Liver (tissue), 9 donors: Measurements from ENCODE around the gene MNS1. TPM values are rescaled to one million over a fixed set of nuclear protein-coding genes. Genes with fewer than 3 reads are reported as not detected.

ENCODE experiments used
- DNase-seq: peaks from one replicate; pipeline ENCODE4 v3.0.0-alpha.2; 2017; ENCODE audit warnings: low spot score
- H3K27ac ChIP-seq, 2 donors: one replicate each; pipeline ENCODE4 v1.7.0; 2013; ENCODE audit warnings: inconsistent platforms in 2 of 2, low read length in 2 of 2, control low read depth in 1 of 2, low read depth in 1 of 2, mild to moderate bottlenecking in 1 of 2
- H3K27me3 ChIP-seq, 4 donors: one replicate each; pipeline versions ENCODE4 v1.6.1 to v1.7.0; 2013; ENCODE audit warnings: low read length in 3 of 4, inconsistent platforms in 1 of 4, mild to moderate bottlenecking in 1 of 4, moderate library complexity in 1 of 4; ENCODE audit not compliant: control insufficient read depth in 4 of 4, insufficient read depth in 4 of 4
- H3K36me3 ChIP-seq, 4 donors: one replicate each; pipeline versions ENCODE4 v1.6.1 to v1.7.0; 2013; ENCODE audit warnings: low read length in 3 of 4, mild to moderate bottlenecking in 3 of 4, low read depth in 1 of 4, moderate library complexity in 1 of 4; ENCODE audit not compliant: control insufficient read depth in 4 of 4, insufficient read depth in 3 of 4
- H3K4me1 ChIP-seq, 4 donors: one replicate each; pipeline versions ENCODE4 v1.6.1 to v1.7.0; 2013; ENCODE audit warnings: low read length in 3 of 4, mild to moderate bottlenecking in 3 of 4, moderate library complexity in 1 of 4; ENCODE audit not compliant: control insufficient read depth in 4 of 4, insufficient read depth in 4 of 4
- H3K4me3 ChIP-seq, 3 donors: one replicate each; pipeline versions ENCODE4 v1.6.1 to v1.7.0; 2013; ENCODE audit warnings: low read length in 3 of 3, control low read depth in 1 of 3, low read depth in 1 of 3, mild to moderate bottlenecking in 1 of 3
- H3K9ac ChIP-seq, 2 donors: one replicate each; pipeline ENCODE4 v1.7.0; 2013; ENCODE audit warnings: low read length in 2 of 2, mild to moderate bottlenecking in 2 of 2, moderate library complexity in 2 of 2, control low read depth in 1 of 2, low read depth in 1 of 2
- H3K9me3 ChIP-seq, 4 donors: one replicate each; pipeline versions ENCODE4 v1.6.1 to v1.7.0; 2013; ENCODE audit warnings: low read length in 3 of 4; ENCODE audit not compliant: control insufficient read depth in 4 of 4
- CTCF ChIP-seq: fragments of 150-350 bp; IDR thresholded peaks from 2 replicates; pipeline ENCODE4 v1.5.1; 2017; ENCODE audit warnings: improper control_type of control experiment, low read depth, low read length; ENCODE audit not compliant: missing input control
- EGR1 ChIP-seq, 2 donors: IDR thresholded peaks; 2 replicates each; pipeline ENCODE4 v1.6.1; 2016 to 2018; ENCODE audit warnings: antibody characterized with exemption in 2 of 2, low read depth in 2 of 2
- FOXA1 ChIP-seq: IDR thresholded peaks from 2 replicates; pipeline ENCODE4 v1.6.1; 2016; ENCODE audit warnings: antibody characterized with exemption
- FOXA2 ChIP-seq: IDR thresholded peaks from 2 replicates; pipeline ENCODE4 v1.6.1; 2016; ENCODE audit warnings: antibody characterized with exemption
- GABPA ChIP-seq, 2 donors: IDR thresholded peaks in 1 of 2; conservative IDR thresholded peaks in 1 of 2; 2 replicates each; pipeline ENCODE4 v1.6.1; 2016; ENCODE audit warnings: antibody characterized with exemption in 2 of 2, mild to moderate bottlenecking in 1 of 2, moderate library complexity in 1 of 2
- HNF4A ChIP-seq, 2 donors: conservative IDR thresholded peaks; 2 replicates each; pipeline ENCODE4 v1.6.1; 2016; ENCODE audit warnings: antibody characterized with exemption in 2 of 2, mild to moderate bottlenecking in 2 of 2
- HNF4G ChIP-seq: IDR thresholded peaks from 2 replicates; pipeline ENCODE4 v1.6.1; 2016; ENCODE audit warnings: antibody characterized with exemption
- JUND ChIP-seq, 2 donors: IDR thresholded peaks; 2 replicates each; pipeline ENCODE4 v1.6.1; 2016; ENCODE audit warnings: antibody characterized with exemption in 2 of 2
- MAX ChIP-seq: IDR thresholded peaks from 2 replicates; pipeline ENCODE4 v1.6.1; 2016; ENCODE audit warnings: antibody characterized with exemption
- NR2F2 ChIP-seq: IDR thresholded peaks from 2 replicates; pipeline ENCODE4 v1.6.1; 2016; ENCODE audit warnings: antibody characterized with exemption
- RAD21 ChIP-seq, 2 donors: IDR thresholded peaks; 2 replicates each; pipeline ENCODE4 v1.6.1; 2016; ENCODE audit warnings: antibody characterized with exemption in 2 of 2, mild to moderate bottlenecking in 2 of 2
- REST ChIP-seq: IDR thresholded peaks from 2 replicates; pipeline ENCODE4 v1.6.1; 2016; ENCODE audit warnings: antibody characterized with exemption, mild to moderate bottlenecking
- RXRA ChIP-seq, 2 donors: IDR thresholded peaks; 2 replicates each; pipeline ENCODE4 v1.6.1; 2017 to 2018; ENCODE audit warnings: antibody characterized with exemption in 2 of 2, mild to moderate bottlenecking in 1 of 2
- SP1 ChIP-seq: IDR thresholded peaks from 2 replicates; pipeline ENCODE4 v1.6.1; 2018; ENCODE audit warnings: antibody characterized with exemption, mild to moderate bottlenecking
- TAF1 ChIP-seq: conservative IDR thresholded peaks from 2 replicates; pipeline ENCODE4 v1.6.1; 2016; ENCODE audit warnings: antibody characterized with exemption, mild to moderate bottlenecking
- YY1 ChIP-seq: IDR thresholded peaks from 2 replicates; pipeline ENCODE4 v1.6.1; 2016; ENCODE audit warnings: antibody characterized with exemption, mild to moderate bottlenecking
- WGBS: extraction: QIAGEN DNeasy Blood & Tissue Kit; methylation state at CpG from one replicate; pipeline ENCODE4 v1.1.7; 2013; 5-methylcytosine and 5-hydroxymethylcytosine counted together
- polyA plus RNA-seq, 2 donors: library from polyadenylated mRNA; stranded (reverse) in 1 of 2; unstranded in 1 of 2; fragments of 200-250 nt in 1 of 2; fragments of >200 nt in 1 of 2; fragmentation: Nextera tagmentation in 1 of 2; extraction: Ambion mirVana in 1 of 2; gene quantifications; one replicate each; pipeline versions ENCODE4 v1.2.1 to v1.2.3, GENCODE V29; 2013 to 2015
- total RNA-seq, 2 donors: library from RNA; depleted of rRNA; stranded (reverse); fragments of >200 nt; gene quantifications; one replicate each; pipeline ENCODE4 v1.2.3, GENCODE V29; 2014
- donor health status: healthy.
- donor health status: healthy.
- donor health status: healthy.
- donor health status: healthy.
- donor health status: healthy.

Gene MNS1
- total and polyA plus RNA-seq, 4 donors = 0.08 to 1.3 (median 0.41) TPM

- no peak overlapping the region for H3K4me3 ChIP-seq
- 92% methylated on average over 3 of the region's 3 CpGs for WGBS
- no peak for DNase-seq
- no peak overlapping the region for H3K27ac ChIP-seq
- peaks cover 0 to 3% (median 1%) of the 10 kb centered on the region in 4 donors for H3K4me1 ChIP-seq
- no peak overlapping the region for H3K9ac ChIP-seq
- TF ChIP-seq RXRA (IDR thresholded peaks at IDR 0.05) = no peak
- no peak for TF ChIP-seq YY1
- no peak for TF ChIP-seq FOXA2
- no peak for TF ChIP-seq NR2F2
- TF ChIP-seq GABPA (IDR thresholded peaks at IDR 0.05 in 1 of 2, conservative IDR thresholded peaks at IDR 0.05 in 1 of 2) = no peak
- no peak for TF ChIP-seq REST
- no peak for TF ChIP-seq HNF4A (conservative IDR thresholded peaks at IDR 0.05)
- no peak for TF ChIP-seq CTCF
- TF ChIP-seq SP1 = no peak
- TF ChIP-seq FOXA1 = no peak
- TF ChIP-seq TAF1 = no peak
- TF ChIP-seq MAX = no peak
- H3K27me3 ChIP-seq = no peaks in the 10 kb centered on the region
- H3K9me3 ChIP-seq = no peaks in the 10 kb centered on the region
- no peaks in the 10 kb centered on the region for H3K36me3 ChIP-seq
Observed at GRCh38 chr15:56492236-56492635, 27.3 kb upstream of the MNS1 start.

- H3K4me3 ChIP-seq = no peak overlapping the region
- TF ChIP-seq YY1 (no peak), CTCF (peak; percentile 75), HNF4A (conservative IDR thresholded peaks at IDR 0.05) (no peak), EGR1 (IDR thresholded peaks at IDR 0.05; ENCODE audit: low read depth in 2 of 2) (no peak), MAX (no peak), HNF4G (no peak), FOXA1 (no peak), RAD21 (IDR thresholded peaks at IDR 0.05) (peak; percentile 86 to 90), REST (no peak), FOXA2 (no peak), JUND (IDR thresholded peaks at IDR 0.05) (no peak)
- no peaks in the 10 kb centered on the region for H3K36me3 ChIP-seq
- H3K27ac ChIP-seq = no peak overlapping the region
- H3K9ac ChIP-seq = no peak overlapping the region
- peak; percentile 58 for DNase-seq
- no peaks in the 10 kb centered on the region for H3K27me3 ChIP-seq
- WGBS = 39% methylated on average over 5 of the region's 5 CpGs
- H3K4me1 ChIP-seq = no peaks in the 10 kb centered on the region
- H3K9me3 ChIP-seq = no peaks in the 10 kb centered on the region
Observed at GRCh38 chr15:56491110-56491722, 26.3 kb upstream of the MNS1 start.
